Adipose tissue (tissue), 3 donors: ENCODE measurements around the gene INPPL1. TPM values are rescaled to one million over a fixed set of nuclear protein-coding genes. Genes with fewer than 3 reads are reported as not detected.
"Not testable (repeated sequence)": the region's sequence is repeated elsewhere in the genome, so short reads cannot be mapped to it uniquely, and the experiment has no call there.

ENCODE experiments used
- H3K27ac ChIP-seq: one replicate; pipeline ENCODE4 v1.5.1; 2013; ENCODE audit warnings: low read depth, low read length
- WGBS, 3 donors: extraction: QIAGEN DNeasy Blood & Tissue Kit; methylation state at CpG; one replicate each; pipeline ENCODE4 v1.1.7; 2013; 5-methylcytosine and 5-hydroxymethylcytosine counted together
- polyA plus RNA-seq, 3 donors: library from polyadenylated mRNA; stranded (reverse); fragments of 200-250 nt; gene quantifications; one replicate each; pipeline ENCODE4 v1.2.3, GENCODE V29; 2013
- donor health status: healthy with polysubstance abuse.
- donor health status: Bipolar disorder and iron deficiency.
- donor health status: healthy.

INPPL1 gene, protein sequence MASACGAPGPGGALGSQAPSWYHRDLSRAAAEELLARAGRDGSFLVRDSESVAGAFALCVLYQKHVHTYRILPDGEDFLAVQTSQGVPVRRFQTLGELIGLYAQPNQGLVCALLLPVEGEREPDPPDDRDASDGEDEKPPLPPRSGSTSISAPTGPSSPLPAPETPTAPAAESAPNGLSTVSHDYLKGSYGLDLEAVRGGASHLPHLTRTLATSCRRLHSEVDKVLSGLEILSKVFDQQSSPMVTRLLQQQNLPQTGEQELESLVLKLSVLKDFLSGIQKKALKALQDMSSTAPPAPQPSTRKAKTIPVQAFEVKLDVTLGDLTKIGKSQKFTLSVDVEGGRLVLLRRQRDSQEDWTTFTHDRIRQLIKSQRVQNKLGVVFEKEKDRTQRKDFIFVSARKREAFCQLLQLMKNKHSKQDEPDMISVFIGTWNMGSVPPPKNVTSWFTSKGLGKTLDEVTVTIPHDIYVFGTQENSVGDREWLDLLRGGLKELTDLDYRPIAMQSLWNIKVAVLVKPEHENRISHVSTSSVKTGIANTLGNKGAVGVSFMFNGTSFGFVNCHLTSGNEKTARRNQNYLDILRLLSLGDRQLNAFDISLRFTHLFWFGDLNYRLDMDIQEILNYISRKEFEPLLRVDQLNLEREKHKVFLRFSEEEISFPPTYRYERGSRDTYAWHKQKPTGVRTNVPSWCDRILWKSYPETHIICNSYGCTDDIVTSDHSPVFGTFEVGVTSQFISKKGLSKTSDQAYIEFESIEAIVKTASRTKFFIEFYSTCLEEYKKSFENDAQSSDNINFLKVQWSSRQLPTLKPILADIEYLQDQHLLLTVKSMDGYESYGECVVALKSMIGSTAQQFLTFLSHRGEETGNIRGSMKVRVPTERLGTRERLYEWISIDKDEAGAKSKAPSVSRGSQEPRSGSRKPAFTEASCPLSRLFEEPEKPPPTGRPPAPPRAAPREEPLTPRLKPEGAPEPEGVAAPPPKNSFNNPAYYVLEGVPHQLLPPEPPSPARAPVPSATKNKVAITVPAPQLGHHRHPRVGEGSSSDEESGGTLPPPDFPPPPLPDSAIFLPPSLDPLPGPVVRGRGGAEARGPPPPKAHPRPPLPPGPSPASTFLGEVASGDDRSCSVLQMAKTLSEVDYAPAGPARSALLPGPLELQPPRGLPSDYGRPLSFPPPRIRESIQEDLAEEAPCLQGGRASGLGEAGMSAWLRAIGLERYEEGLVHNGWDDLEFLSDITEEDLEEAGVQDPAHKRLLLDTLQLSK
- 10 to 100 TPM; 37.9 to 77.0 (median 57.4) TPM for polyA plus RNA-seq

- 0 to 1% (median 0%) methylated on average over 49 to 81 of the region's 81 CpGs for WGBS, 3 donors
- H3K27ac ChIP-seq, result peak within 1 kb of the TSS; percentile 75
Observed at GRCh38 chr11:72224564-72225410, at the start of gene INPPL1. INPPL1 (plus strand) TSS chr11:72224767; CDS start chr11:72224985, 218 bp downstream.

DNA sequence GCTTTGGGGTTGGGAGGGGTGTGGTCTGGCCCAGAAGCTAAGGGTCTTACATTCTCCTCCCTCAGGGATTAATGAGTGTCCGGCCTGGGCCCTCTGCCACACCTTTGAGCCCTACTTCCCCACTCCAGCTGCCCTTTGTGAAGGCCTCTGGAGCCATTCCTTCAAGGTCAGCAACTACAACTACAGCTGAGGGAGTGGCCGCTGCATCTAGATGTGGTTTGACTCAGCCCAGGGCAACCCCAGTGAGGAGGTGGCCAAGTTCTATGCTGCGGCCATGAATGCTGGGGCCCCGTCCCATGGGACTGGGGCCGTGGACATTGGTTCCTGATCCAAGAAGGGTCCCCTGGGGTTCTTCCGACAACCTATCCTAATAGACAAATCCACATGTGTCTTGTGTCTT is 46.9 kb upstream of the INPPL1 start:
- WGBS, 3 donors, result 75 to 88% (median 86%) methylated on average over 6 of the region's 6 CpGs
- H3K27ac ChIP-seq, result no peak overlapping the region

GRCh38 chr11:72179049-72179803 is 45.3 kb upstream of the INPPL1 start:
- WGBS, 3 donors, result 72 to 88% (median 81%) methylated on average over 7 of the region's 7 CpGs
- no peak overlapping the region for H3K27ac ChIP-seq

DNA sequence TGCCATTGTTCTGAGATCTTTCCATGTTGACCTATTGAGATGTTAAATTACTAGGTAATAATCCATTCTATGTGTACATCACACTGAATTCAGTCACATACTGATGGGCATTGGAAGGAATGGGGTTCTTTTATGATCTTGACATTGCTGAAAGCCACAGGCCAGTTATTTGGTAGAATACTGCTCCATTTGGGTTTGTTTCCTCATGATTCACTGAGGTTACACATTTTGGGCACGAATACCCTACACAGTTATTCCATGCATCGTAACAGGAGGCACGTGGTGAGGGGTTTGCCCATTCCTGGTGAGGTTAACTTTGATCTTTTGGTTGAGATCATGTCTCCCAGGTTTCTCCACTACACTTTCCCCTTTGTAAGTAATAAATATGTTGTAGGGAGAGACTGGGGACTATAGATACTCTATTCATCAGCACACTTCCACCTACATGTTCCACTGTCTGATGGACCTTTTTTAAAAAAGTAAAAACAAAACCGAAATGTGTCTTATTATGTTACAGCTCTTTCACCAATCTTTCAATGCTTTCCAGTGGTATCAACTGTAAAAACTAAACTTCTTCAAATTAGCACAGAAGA is 44.7 kb upstream of the INPPL1 start:
- 72 to 79% (median 78%) methylated on average over 4 of the region's 4 CpGs for WGBS, 3 donors

DNA sequence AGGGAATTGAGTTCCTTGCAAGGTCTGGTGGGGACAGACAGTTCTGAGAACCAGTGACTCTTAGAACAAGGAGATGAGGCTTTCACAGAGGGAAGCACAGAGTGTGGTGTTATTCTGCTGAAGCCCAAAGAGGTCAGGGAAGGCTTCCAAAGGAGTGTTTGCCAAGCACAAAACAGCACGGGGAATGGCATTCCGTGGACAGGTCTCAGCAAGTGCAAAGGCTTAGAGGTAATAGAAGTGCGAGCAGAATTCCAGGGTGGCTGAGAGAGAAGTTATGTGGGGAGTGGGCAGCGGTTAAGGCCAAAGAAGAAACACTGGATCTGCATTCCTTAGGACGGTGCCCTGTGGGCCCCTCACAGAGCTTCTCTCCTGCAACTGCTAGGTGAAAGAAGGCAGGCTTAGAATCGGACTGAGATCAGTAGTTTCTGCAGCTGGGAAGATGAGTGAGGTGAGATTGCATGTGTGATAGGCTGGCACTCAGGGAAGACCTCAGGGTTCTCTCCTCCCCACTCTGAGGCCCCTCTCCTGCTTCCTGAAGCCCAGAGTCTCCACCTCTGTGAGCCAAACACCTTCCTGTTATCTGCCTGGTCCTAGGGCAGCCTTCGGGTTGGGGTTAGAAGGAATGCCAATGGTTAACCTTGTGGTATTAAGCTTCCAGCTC is 43.5 kb upstream of the INPPL1 start:
- WGBS, 3 donors, result 50 to 66% (median 63%) methylated on average over 7 of the region's 7 CpGs
- not testable (repeated sequence) for H3K27ac ChIP-seq

More for the DNA sequence above, 44.7 kb upstream of the INPPL1 start:
- H3K27ac ChIP-seq, result no peak overlapping the region

GRCh38 chr11:72181553-72181958 is 43.0 kb upstream of the INPPL1 start:
- not testable (repeated sequence) for H3K27ac ChIP-seq
- 73 to 83% (median 83%) methylated on average over 3 of the region's 3 CpGs for WGBS, 3 donors

- no peak overlapping the region for H3K27ac ChIP-seq
- 73 to 98% (median 83%) methylated on average over 1 of the region's 1 CpG for WGBS, 3 donors
Observed at GRCh38 chr11:72188267-72188666, 36.3 kb upstream of the INPPL1 start.

DNA sequence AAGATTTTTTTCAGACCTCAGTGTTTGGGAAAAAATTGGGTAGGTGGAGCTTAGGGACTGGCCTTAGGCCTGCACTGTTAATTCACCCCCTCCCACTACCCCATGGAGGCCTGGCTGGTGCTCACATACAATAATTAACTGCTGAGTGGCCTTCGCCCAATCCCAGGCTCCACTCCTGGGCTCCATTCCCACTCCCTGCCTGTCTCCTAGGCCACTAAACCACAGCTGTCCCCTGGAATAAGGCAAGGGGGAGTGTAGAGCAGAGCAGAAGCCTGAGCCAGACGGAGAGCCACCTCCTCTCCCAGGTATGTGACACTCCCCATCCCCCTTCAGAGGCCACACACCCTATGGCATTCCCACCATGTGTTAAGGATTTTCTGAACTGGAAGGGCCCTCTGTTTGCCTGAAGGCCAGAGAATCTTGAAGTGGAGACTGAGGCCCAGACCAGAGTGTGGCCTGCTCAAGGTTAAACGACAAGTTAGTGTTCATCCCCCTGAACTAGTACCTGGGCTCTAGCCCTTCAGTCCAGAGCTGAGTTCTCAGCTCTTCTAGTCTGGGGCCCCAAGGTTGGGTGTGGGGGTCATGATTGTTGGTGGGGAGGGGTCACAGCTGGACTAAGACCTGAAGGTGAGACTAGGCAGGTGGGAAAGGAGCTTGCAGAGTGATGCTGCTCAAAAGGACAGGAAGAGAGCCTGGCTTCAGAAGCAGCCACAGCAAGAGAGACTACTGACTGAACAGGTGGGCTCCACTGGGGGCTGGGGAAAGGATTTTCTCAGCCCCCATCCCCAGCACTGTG is 34.9 kb upstream of the INPPL1 start:
- WGBS, 3 donors, result 55 to 78% (median 61%) methylated on average over 3 of the region's 3 CpGs
- no peak overlapping the region for H3K27ac ChIP-seq

GRCh38 chr11:72190631-72191071 is 33.9 kb upstream of the INPPL1 start:
- 82 to 87% (median 86%) methylated on average over 5 of the region's 5 CpGs for WGBS, 3 donors

GRCh38 chr11:72191961-72192381 is 32.6 kb upstream of the INPPL1 start, which contains the start of gene FOLR1:
FOLR1 (plus strand) TSS chr11:72192140; CDS start chr11:72192174, 34 bp downstream.
- no peak within 1 kb of the TSS for H3K27ac ChIP-seq
- WGBS, 3 donors, result 78 to 83% (median 78%) methylated on average over 5 of the region's 5 CpGs

More at GRCh38 chr11:72190631-72191071, 33.9 kb upstream of the INPPL1 start:
- no peak overlapping the region for H3K27ac ChIP-seq

GRCh38 chr11:72195518-72196270 is 28.9 kb upstream of the INPPL1 start:
- 74 to 82% (median 82%) methylated on average over 12 of the region's 12 CpGs for WGBS, 3 donors
- H3K27ac ChIP-seq, result no peak overlapping the region

GRCh38 chr11:72201445-72201844 is 23.1 kb upstream of the INPPL1 start:
- WGBS, 3 donors, result 88 to 95% (median 94%) methylated on average over 32 to 42 of the region's 43 CpGs
- H3K27ac ChIP-seq, result not testable (repeated sequence)

DNA sequence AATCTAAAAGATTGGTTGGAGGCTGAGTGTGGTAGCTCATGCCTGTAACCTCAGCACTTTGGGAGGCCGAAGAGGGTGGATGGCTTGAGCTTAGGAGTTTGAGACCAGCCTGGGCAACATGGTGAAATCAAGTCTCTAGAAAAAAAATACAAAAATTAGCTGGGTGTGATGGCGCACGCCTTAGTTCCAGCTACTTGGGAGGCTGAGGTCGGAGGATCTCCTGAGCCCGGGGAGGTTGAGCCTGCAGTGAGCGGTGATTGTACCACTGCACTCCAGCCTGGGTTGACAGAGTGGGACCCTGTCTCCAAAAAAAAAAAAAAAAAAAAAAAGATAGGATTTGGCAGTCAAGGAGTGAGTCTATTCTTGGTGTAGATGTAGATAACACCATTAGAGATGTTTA is 22.0 kb upstream of the INPPL1 start:
- H3K27ac ChIP-seq, result no peak overlapping the region
- WGBS, 3 donors, result 94 to 97% (median 94%) methylated on average over 6 of the region's 6 CpGs

GRCh38 chr11:72203163-72203562 is 21.4 kb upstream of the INPPL1 start:
- no peak overlapping the region for H3K27ac ChIP-seq
- 69 to 74% (median 73%) methylated on average over 2 of the region's 2 CpGs for WGBS, 3 donors

- no peak overlapping the region for H3K27ac ChIP-seq
Observed at GRCh38 chr11:72204886-72205285, 19.7 kb upstream of the INPPL1 start.
